GM19193 (cell line): ENCODE results near the gene SYCN.
"Not testable (repeated sequence)": the region's sequence is repeated elsewhere in the genome, so short reads cannot be mapped to it uniquely, and the experiment has no call there.

ENCODE experiments used
- POLR2A ChIP-seq: IDR thresholded peaks from 4 replicates; pipeline ENCODE4 v1.6.1; 2011; ENCODE audit not compliant: insufficient read depth, insufficient read length; ENCODE audit errors: extremely low read depth

The SYCN gene, protein sequence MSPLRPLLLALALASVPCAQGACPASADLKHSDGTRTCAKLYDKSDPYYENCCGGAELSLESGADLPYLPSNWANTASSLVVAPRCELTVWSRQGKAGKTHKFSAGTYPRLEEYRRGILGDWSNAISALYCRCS

DNA sequence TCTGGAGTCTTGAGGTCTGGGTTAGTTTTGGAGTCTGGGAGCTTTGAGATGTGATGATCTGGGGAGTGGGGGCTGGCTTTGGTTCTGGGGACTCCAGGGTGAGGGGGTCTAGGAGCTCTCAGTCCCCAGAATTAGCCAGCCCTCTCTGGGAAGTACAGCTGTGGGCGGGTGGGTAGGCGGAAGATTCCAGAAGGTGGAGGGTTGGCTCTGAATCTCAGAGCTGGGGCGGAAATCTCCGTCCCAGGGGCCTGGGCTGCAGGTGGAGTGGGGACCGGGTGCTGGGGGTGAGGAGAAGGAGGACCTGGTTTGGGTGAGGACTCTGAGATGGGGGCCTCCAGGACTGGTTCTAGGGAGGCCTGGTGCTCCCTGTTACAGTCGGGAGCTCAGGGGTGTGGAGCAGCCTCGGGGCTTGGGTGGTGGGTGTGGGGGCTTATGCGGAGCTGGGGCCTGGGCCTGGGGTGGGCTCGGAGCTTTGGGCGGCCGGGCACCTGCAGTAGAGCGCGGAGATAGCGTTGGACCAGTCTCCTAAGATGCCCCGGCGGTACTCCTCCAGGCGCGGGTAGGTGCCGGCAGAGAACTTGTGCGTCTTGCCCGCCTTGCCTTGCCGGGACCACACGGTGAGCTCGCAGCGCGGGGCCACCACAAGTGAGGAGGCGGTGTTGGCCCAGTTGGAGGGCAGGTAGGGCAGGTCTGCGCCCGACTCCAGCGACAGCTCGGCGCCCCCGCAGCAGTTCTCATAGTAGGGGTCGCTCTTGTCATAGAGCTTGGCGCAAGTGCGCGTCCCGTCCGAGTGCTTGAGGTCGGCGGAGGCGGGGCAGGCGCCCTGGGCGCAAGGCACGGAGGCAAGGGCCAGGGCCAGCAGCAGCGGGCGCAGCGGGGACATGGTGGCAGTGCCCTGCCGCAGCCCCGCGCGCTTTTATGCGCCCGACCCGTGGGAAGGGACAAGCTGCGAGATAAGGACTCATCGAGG is at the start of gene SYCN:
TSS of gene SYCN (minus strand) at position 892 of the 970 bp plus-strand sequence. CDS start at position 883, 9 bp downstream.
- no peak for TF ChIP-seq POLR2A

DNA sequence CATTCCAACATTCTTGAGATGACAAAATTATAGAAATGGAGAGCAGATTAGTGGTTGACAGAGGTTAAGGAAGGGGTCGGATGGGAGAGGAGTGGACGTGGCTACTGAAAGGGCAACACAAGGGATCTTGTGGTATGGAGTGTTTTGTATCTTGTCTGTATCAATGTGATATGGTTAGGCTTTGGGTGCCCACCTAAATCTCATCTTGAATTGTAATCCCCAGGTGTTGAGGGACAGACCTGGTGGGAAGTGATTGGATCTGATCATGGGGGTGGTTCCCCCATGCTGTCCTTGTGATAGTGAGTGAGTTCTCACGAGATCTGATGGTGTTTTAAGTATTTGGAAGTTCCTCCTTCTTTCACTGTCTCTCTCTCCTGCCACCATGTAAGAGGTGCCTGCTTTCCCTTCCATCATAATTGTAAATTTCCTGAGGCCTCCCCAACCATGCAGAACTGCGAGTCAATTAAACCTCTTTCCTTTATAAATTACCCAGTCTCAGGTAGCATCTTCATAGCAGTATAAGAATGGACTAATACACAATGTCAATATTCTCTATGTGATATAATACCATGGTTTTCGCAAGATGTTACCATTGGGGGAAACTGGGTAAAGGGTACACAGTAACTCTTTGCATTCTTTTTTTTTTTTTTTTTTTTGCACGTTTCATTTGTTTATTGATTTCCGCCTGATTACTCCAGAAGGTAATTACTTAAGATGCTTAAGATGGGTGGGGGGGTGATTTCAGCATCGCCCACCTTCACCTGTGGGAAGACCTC is 49.5 kb upstream of the SYCN start:
- TF ChIP-seq POLR2A = no peak

DNA sequence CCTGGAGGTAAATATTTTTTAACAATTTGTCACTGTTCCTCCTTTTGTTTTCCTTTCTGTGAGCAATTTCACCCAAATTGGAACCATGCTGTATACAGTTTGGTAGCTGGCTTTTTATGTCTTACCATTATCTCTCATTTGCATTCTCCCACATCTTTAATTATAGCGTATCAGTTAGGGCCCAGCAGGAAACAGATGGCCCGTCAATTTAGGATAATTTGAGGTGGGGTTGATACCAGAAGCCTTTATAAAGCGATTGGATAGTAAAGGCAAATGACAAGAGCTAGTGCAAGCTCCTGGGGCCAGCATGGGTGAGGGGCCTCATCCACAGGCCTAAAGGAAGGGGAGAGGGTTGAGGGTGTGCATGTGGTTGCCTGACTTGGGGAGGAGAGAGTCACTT is 48.4 kb upstream of the SYCN start:
- TF ChIP-seq POLR2A = no peak

DNA sequence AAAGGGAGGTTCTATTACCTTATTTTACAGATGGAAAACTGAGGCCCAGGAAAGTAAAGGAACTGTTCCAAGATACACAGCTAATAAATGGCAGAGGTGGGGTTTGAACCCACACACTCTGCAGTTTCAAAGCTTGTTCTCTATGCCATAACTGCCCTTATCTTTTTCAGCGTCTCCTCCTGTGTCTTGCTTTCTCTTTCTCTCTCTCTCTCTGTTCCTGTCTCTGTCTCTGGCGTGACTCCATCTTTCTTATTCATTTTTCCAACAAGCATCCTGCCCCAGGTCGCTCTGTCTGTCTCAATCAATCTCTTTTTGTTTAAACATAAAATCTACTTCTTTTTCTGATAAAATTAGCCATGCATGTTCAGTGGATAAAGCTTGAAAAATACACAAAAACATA is 47.8 kb upstream of the SYCN start:
- no peak for TF ChIP-seq POLR2A

DNA sequence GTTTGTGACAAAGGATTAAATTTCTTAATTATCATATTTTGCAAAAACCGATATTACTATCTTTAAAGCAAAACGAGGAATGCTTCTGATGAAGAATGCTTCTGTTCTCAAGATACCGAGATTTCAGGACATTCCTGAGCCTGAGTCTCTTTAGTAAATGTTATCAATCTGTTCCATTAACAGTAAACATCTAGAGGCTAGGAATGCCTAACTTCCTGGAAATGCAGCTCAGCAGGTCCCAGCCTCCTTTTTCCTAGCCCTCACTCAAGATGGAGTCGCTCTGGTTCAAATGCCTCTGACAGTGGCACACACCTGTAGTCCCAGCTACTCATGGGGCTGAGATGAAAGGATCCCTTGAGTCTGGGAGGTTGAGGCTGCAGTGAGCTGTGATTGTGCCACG is 47.0 kb upstream of the SYCN start:
- no peak for TF ChIP-seq POLR2A

DNA sequence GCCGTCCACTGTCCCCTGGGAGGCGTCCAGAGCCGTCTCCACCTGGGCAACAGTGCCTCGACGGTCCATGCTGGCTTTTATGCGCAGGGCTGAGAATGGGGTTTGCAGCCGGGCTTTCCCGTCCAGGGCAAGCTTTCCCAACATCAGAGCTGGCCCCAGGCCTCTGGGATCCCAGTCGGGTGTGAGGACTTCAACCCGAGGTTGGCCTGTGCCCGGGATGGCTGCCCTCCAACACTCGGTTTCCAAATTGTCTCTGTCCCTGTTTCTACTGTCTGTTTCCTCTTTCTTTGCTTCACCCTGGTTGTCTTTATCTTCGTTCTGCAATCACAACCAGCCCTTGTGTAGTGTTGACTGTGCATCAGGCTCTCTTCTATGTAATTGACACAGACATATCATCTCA is 44.7 kb upstream of the SYCN start, which contains the start of gene IFNL4:
TSS of gene IFNL4 (minus strand) at position 51 of the 400 bp plus-strand sequence.
- no peak for TF ChIP-seq POLR2A

DNA sequence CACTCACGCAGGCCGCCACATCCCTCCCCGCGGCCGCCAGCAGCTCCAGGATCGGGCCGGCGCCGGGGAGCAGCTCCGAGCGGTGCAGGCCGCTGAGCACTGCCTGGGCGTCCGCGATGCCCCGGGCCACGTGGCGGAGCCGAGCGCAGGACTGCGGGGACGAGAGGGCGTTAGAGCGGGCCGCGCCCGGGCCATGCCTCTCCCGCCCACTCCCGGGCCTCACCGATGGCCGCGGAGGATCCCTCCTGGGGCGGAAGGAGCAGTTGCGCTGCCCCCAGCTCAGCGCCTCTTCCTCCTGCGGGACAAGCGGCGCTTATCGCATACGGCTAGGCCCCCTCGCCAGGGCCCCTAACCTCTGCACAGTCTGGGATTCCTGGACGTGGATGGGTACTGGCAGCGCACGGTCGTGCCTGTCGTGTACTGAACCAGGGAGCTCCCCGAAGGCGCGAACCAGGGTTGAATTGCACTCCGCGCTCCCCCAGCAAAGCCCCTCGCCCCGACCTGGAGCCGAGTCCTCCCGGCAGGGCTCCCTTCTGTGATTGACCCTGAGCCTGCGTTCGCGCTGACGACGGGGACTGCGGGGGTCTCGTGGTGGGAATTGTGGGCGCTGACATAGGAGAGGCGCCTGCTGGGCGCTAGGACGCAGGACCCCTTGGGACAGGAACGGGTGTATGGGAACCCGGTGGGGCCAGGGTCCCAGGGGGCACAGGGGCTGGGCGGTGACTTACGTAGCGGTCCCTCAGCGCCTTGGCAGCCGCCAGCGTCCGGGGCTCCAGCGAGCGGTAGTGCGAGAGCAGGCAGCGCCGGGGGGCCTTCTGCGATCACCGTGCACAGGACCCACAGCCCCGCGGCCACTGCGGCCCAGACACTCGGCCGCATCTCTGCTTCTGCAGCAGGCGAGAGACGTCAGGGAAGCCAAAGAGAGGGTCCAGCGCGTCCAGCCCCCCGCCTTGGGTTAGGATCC is 43.9 kb upstream of the SYCN start:
- TF ChIP-seq POLR2A = no peak

DNA sequence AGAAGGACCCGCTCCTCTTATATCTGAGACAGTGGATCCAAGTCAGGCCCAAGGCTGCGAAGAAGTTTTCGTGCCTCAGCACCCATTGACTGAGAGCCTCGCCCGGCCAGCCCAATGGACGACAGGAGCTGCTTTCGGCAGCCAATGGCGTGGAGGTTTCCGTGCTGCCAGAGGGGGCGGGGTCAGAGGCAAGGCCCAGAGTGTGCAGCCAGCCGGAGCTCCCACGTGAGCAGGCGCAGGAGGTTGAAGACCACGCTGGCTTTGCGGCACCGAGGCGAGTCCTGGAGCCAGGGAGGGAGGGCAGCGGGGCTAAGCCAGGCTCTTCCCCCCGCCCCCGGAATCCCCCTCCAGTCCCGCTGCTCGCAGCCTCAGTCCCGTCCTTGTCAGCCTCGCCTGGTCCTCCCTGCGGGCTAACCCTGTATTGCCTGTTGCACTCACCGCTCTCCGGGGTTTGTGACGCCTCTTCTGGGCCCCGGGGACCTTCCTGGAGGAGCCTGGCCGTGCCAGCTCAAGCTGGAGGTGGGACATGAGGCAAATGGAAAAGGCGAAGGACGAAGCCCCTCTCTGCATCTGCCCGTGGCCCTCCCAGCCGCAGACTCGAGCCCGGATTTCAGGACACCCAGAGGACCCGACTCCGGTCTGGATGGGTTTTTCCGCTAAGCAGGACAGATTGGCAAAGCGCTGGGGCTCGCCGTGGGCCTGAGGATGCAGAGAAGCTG is 43.0 kb upstream of the SYCN start:
- TF ChIP-seq POLR2A = no peak

DNA sequence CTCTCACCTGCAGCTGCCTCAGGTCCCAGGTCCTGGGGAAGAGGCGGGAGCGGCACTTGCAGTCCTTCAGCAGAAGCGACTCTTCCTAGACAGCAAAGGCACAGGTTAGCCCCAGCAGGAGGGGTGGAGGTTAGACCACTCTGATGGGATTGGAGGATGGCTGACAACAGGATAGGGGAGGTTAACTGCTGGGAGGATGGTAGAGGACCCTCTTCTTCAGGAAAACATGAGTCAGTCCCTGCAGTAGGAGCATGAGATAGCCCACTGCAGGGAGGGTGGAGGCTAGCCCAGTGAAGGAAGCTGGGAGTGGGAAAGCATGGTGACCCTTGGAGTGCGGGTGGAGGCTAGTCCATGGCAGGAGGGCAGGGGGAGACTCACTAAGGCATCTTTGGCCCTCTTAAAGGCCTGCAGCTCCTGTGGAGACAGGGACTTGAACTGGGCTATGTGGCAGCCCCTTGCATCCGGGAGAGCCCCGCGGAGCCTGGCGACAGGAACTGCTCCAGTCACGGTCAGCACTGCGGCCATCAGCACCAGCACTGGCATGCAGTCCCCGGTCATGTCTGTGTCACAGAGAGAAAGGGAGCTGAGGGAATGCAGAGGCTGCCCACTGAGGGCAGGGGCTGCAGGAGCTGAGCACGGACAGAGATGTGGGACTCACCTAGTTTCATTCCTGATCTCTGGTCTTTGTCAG is 40.5 kb upstream of the SYCN start, which contains the start of gene IFNL3:
TSS of gene IFNL3 (minus strand) at position 597 of the 691 bp plus-strand sequence. CDS start at position 558, 39 bp downstream.
- TF ChIP-seq POLR2A = not testable (repeated sequence)

DNA sequence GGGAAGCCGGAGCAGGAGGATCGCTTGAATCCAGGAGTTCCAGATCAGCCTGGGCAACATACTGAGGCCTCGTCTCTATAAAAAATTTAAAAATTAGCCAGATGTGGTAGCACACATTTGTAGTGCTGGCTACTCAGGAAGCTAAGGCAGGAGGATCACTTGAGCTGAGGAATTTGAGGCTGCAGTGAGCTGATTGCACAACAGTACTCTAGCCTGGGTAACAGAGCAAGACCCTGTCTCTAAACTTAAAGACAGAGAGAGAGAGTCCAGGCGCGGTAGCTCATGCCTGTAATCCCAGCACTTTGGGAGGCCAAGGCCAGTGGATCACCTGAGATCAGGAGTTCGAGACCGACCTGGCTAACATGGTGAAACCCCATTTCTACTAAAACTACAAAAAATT is 36.4 kb upstream of the SYCN start:
- no peak for TF ChIP-seq POLR2A

DNA sequence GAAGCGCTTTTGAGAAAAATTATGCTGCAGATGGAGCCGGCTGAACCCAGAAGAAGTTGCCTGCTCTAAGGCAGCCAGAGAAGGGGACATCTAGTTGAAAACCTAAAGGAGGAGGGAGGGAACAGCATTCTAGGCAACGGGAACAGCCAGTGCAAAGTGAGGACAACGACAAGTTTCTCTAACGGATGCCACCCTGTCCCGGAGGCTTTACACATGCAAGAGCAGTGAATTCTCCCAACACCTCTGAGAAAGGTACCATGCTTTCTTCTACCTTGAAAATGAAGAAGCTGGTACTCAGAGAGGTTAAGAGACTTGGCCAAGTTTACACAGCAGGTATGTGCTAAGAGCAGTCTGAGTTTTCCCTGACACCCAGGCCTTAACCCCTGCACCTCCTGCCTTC is 34.9 kb upstream of the SYCN start:
- TF ChIP-seq POLR2A = no peak

DNA sequence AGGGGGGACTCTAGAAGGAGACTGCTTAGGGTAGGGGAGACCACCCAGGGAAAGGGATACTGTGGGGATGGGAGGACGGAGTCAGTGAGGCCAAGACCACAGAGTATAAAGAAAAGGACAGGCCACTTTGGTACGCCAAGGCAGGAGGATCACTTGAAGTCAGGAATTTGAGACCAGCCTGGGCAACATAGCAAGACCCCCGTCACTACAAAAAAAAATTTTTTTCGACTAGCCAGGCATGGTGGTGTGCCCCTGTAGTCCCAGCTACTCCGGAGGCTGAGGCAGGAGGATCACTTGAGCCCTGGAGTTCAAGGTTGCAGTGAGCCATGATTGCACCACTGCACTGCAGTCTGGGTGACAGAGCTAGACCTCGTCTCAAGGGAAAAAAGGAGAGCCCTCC is 34.1 kb upstream of the SYCN start:
- no peak for TF ChIP-seq POLR2A
